ENCODE data around the gene ERBB4.
"Not testable (repeated sequence)": the region's sequence is repeated elsewhere in the genome, so short reads cannot be mapped to it uniquely, and the experiment has no call there.

ERBB4 gene

GRCh38 chr2:211568439-211568838, 970.2 kb downstream of the ERBB4 start:
- TF ChIP-seq SNAI2 (CRISPR knock-in tag; IDR thresholded peaks at IDR 0.05) (no peak), ZNF70 (CRISPR knock-in tag; IDR thresholded peaks at IDR 0.05) (peak; percentile 69), ZFP3 (CRISPR knock-in tag; IDR thresholded peaks at IDR 0.05) (no peak), CSDC2 (CRISPR knock-in tag; IDR thresholded peaks at IDR 0.05) (no peak), ZFP30 (CRISPR knock-in tag; IDR thresholded peaks at IDR 0.05) (peak; percentile 66), TCF4 (CRISPR knock-in tag; IDR thresholded peaks at IDR 0.05; ENCODE audit: borderline replicate concordance) (0 out of 2 replicates have a peak, but pooled peaks have one; percentile 26)
- no peak for ATAC-seq

GRCh38 chr2:211564441-211564840, 974.2 kb downstream of the ERBB4 start:
- no peak for TF ChIP-seq ZNF565 (CRISPR knock-in tag; conservative IDR thresholded peaks at IDR 0.05; ENCODE audit: low read depth)
- TF ChIP-seq SNAI2 (CRISPR knock-in tag; IDR thresholded peaks at IDR 0.05): no peak
- no peak for ATAC-seq

GRCh38 chr2:211545582-211545981, 993.0 kb downstream of the ERBB4 start:
- TF ChIP-seq TSHZ2 (CRISPR knock-in tag; IDR thresholded peaks at IDR 0.05): no peak
- TF ChIP-seq BACH2 (CRISPR knock-in tag; IDR thresholded peaks at IDR 0.05; ENCODE audit: borderline replicate concordance): no peak
- TF ChIP-seq ESRRG (CRISPR knock-in tag; IDR thresholded peaks at IDR 0.05): no peak
- TF ChIP-seq TCF4 (CRISPR knock-in tag; IDR thresholded peaks at IDR 0.05; ENCODE audit: borderline replicate concordance): no peak
- TF ChIP-seq ZNF8 (CRISPR knock-in tag; IDR thresholded peaks at IDR 0.05): no peak
- TF ChIP-seq ZFP30 (CRISPR knock-in tag; IDR thresholded peaks at IDR 0.05): no peak
- TF ChIP-seq CSRNP3 (CRISPR knock-in tag; IDR thresholded peaks at IDR 0.05): no peak
- no peak for TF ChIP-seq ZNF70 (CRISPR knock-in tag; IDR thresholded peaks at IDR 0.05)
- no peak for TF ChIP-seq ZC3H10 (CRISPR knock-in tag; IDR thresholded peaks at IDR 0.05)
- no peak for TF ChIP-seq ZNF565 (CRISPR knock-in tag; conservative IDR thresholded peaks at IDR 0.05; ENCODE audit: low read depth)
- TF ChIP-seq ARNTL (CRISPR knock-in tag; IDR thresholded peaks at IDR 0.05; ENCODE audit: borderline replicate concordance, low read depth): no peak
- no peak for TF ChIP-seq GLIS3 (CRISPR knock-in tag; IDR thresholded peaks at IDR 0.05)
- no peak for TF ChIP-seq CSDC2 (CRISPR knock-in tag; IDR thresholded peaks at IDR 0.05)
- TF ChIP-seq CREB5 (CRISPR knock-in tag; IDR thresholded peaks at IDR 0.05; ENCODE audit: low read depth): no peak
- TF ChIP-seq PPARA (CRISPR knock-in tag; IDR thresholded peaks at IDR 0.05; ENCODE audit: borderline replicate concordance): no peak
- ATAC-seq: no peak

GRCh38 chr2:211534632-211535031, 1004.0 kb downstream of the ERBB4 start:
- no peak; the same call in 2 of the 3 replicates for ATAC-seq
- TF ChIP-seq RARB (CRISPR knock-in tag; IDR thresholded peaks at IDR 0.05) (no peak), ARNTL (CRISPR knock-in tag; IDR thresholded peaks at IDR 0.05; ENCODE audit: borderline replicate concordance, low read depth) (no peak), BACH2 (CRISPR knock-in tag; IDR thresholded peaks at IDR 0.05; ENCODE audit: borderline replicate concordance) (no peak), TCF4 (CRISPR knock-in tag; IDR thresholded peaks at IDR 0.05; ENCODE audit: borderline replicate concordance) (no peak), ESRRG (CRISPR knock-in tag; IDR thresholded peaks at IDR 0.05) (no peak), ISL1 (CRISPR knock-in tag; IDR thresholded peaks at IDR 0.05) (no peak), OSR1 (CRISPR knock-in tag; IDR thresholded peaks at IDR 0.05) (no peak), ZC3H10 (CRISPR knock-in tag; IDR thresholded peaks at IDR 0.05) (no peak), ZNF565 (CRISPR knock-in tag; conservative IDR thresholded peaks at IDR 0.05; ENCODE audit: low read depth) (no peak), ZFP30 (CRISPR knock-in tag; IDR thresholded peaks at IDR 0.05) (no peak)

- not testable (repeated sequence) for ATAC-seq
Observed at GRCh38 chr2:211524248-211524647, 1014.4 kb downstream of the ERBB4 start.

- ATAC-seq: no peak
- no peak for TF ChIP-seq ZNF565 (CRISPR knock-in tag; conservative IDR thresholded peaks at IDR 0.05; ENCODE audit: low read depth)
- no peak for TF ChIP-seq ZFP3 (CRISPR knock-in tag; IDR thresholded peaks at IDR 0.05)
- no peak for TF ChIP-seq OSR1 (CRISPR knock-in tag; IDR thresholded peaks at IDR 0.05)
- no peak for TF ChIP-seq TOX (CRISPR knock-in tag; IDR thresholded peaks at IDR 0.05; ENCODE audit: borderline replicate concordance)
- TF ChIP-seq ZNF70 (CRISPR knock-in tag; IDR thresholded peaks at IDR 0.05): no peak
- TF ChIP-seq SNAI2 (CRISPR knock-in tag; IDR thresholded peaks at IDR 0.05): no peak
- TF ChIP-seq ZC3H10 (CRISPR knock-in tag; IDR thresholded peaks at IDR 0.05): no peak
- no peak for TF ChIP-seq TSHZ2 (CRISPR knock-in tag; IDR thresholded peaks at IDR 0.05)
- no peak for TF ChIP-seq RARB (CRISPR knock-in tag; IDR thresholded peaks at IDR 0.05)
- no peak for TF ChIP-seq PPARA (CRISPR knock-in tag; IDR thresholded peaks at IDR 0.05; ENCODE audit: borderline replicate concordance)
- TF ChIP-seq POU6F1 (CRISPR knock-in tag; IDR thresholded peaks at IDR 0.05; ENCODE audit: borderline replicate concordance, low read depth): no peak
- no peak for TF ChIP-seq ISL1 (CRISPR knock-in tag; IDR thresholded peaks at IDR 0.05)
Observed at GRCh38 chr2:211516537-211516936, 1022.1 kb downstream of the ERBB4 start.

All from SK-N-SH treated with all-trans-retinoic acid at 6 μM for 48 hours (cell line).